ENCODE results near the gene CES2. TPM values are rescaled to one million over a fixed set of nuclear protein-coding genes. Genes with fewer than 3 reads are reported as not detected.
"Not testable (repeated sequence)": the region's sequence is repeated elsewhere in the genome, so short reads cannot be mapped to it uniquely, and the experiment has no call there.

The CES2 gene
- total RNA-seq, 2 experiments from 2014 or later = 25.0 to 28.7 TPM

- POLR2A ChIA-PET = not testable (repeated sequence)
- CTCF ChIA-PET = interaction anchor here (1.0 to 1.1 kb wide), 2 partner anchors 210 to 240 kb away, joined by 3 read pairs; no protein-coding TSS in a partner anchor
Observed at GRCh38 chr16:66944971-66945370, 9.7 kb downstream of the CES2 start.

- ChIA-PET POLR2A (no interaction called here), CTCF (interaction anchor here (1.0 kb wide), 1 partner anchor 239 kb away, joined by 3 read pairs; no protein-coding TSS in a partner anchor)
Observed at GRCh38 chr16:66945939-66946338, 10.6 kb downstream of the CES2 start.

- ChIA-PET POLR2A (no interaction called here), CTCF (interaction anchor here (1.2 kb wide), 1 partner anchor 10 kb away, joined by 3 read pairs; no protein-coding TSS in a partner anchor)
Observed at GRCh38 chr16:66946541-66946940, 11.2 kb downstream of the CES2 start.

- ChIA-PET POLR2A (interaction anchor here (0.7 kb wide), 1 partner anchor 13 kb away, joined by 5 read pairs; no protein-coding TSS in a partner anchor), CTCF (interaction anchor here (0.7 to 1.2 kb wide), 3 partner anchors 9 to 13 kb away, joined by 3 read pairs; partner anchors contain the start of gene CIAO2B)
Observed at GRCh38 chr16:66946974-66947301, 11.6 kb downstream of the CES2 start.

GRCh38 chr16:66947302-66948065 is 12.2 kb downstream of the CES2 start:
- ChIA-PET CTCF (interaction anchor here (0.6 to 1.2 kb wide), 5 partner anchors 9 to 237 kb away, joined by 3 read pairs; partner anchors contain the start of gene CIAO2B), POLR2A (interaction anchor here (0.7 kb wide), 1 partner anchor 14 kb away, joined by 5 read pairs; no protein-coding TSS in a partner anchor)

GRCh38 chr16:66948134-66948836 is 13.0 kb downstream of the CES2 start:
- ChIA-PET CTCF (interaction anchor here (1.1 to 2.2 kb wide), 2 partner anchors 207 to 236 kb away, joined by 3 to 8 read pairs; no protein-coding TSS in a partner anchor), POLR2A (no interaction called here)

- CTCF ChIA-PET = interaction anchor here (2.2 kb wide), 1 partner anchor 206 kb away, joined by 8 read pairs; no protein-coding TSS in a partner anchor
- POLR2A ChIA-PET = no interaction called here
Observed at GRCh38 chr16:66948837-66949225, 13.5 kb downstream of the CES2 start.

- ChIA-PET POLR2A (no interaction called here), CTCF (interaction anchor here (1.1 to 2.2 kb wide), 2 partner anchors 28 to 206 kb away, joined by 3 to 8 read pairs; no protein-coding TSS in a partner anchor)
Observed at GRCh38 chr16:66949472-66949871, 14.2 kb downstream of the CES2 start.

GRCh38 chr16:66950437-66950836 is 15.1 kb downstream of the CES2 start:
- POLR2A ChIA-PET = no interaction called here
- CTCF ChIA-PET = interaction anchor here (0.7 to 2.2 kb wide), 4 partner anchors 11 to 531 kb away, joined by 3 to 8 read pairs (median 5); partner anchors contain the start of gene CES3

GRCh38 chr16:66950971-66951790 is 15.9 kb downstream of the CES2 start:
- POLR2A ChIA-PET = no interaction called here
- CTCF ChIA-PET = interaction anchor here (0.5 to 1.1 kb wide), 4 partner anchors 10 to 1294 kb away, joined by 3 to 6 read pairs (median 4); partner anchors contain the start of genes CES3 and PLA2G15

- POLR2A ChIA-PET = interaction anchor here (0.6 kb wide), 1 partner anchor 60 kb away, joined by 6 read pairs; no protein-coding TSS in a partner anchor
- CTCF ChIA-PET = interaction anchor here (0.9 to 2.6 kb wide), 5 partner anchors 8 to 232 kb away, joined by 4 to 17 read pairs (median 5); partner anchors contain the start of gene CES3
Observed at GRCh38 chr16:66952430-66953110, 17.3 kb downstream of the CES2 start.

- ChIA-PET POLR2A (interaction anchor here (0.6 kb wide), 1 partner anchor 61 kb away, joined by 6 read pairs; no protein-coding TSS in a partner anchor), CTCF (interaction anchor here (0.6 to 2.6 kb wide), 15 partner anchors 7 to 458 kb away, joined by 3 to 17 read pairs (median 4); partner anchors contain the start of genes CBFB, CES3 and PHAF1)
Observed at GRCh38 chr16:66953462-66954096, 18.3 kb downstream of the CES2 start.

GRCh38 chr16:66954097-66954659 is 18.9 kb downstream of the CES2 start:
- CTCF ChIA-PET = interaction anchor here (0.6 to 2.6 kb wide), 16 partner anchors 11 to 457 kb away, joined by 3 to 17 read pairs (median 4); partner anchors contain the start of genes CBFB and PHAF1

GRCh38 chr16:66955363-66956153 is 20.2 kb downstream of the CES2 start:
- CTCF ChIA-PET = interaction anchor here (0.9 to 3.2 kb wide), 4 partner anchors 8 to 199 kb away, joined by 3 to 11 read pairs (median 3); no protein-coding TSS in a partner anchor
- POLR2A ChIA-PET = not testable (repeated sequence)

More at GRCh38 chr16:66954097-66954659, 18.9 kb downstream of the CES2 start:
- POLR2A ChIA-PET = no interaction called here

- POLR2A ChIA-PET = not testable (repeated sequence)
Observed at GRCh38 chr16:66956154-66956457, 20.8 kb downstream of the CES2 start.

More at GRCh38 chr16:66956154-66956457, 20.8 kb downstream of the CES2 start:
- CTCF ChIA-PET = interaction anchor here (0.9 to 3.2 kb wide), 5 partner anchors 9 to 229 kb away, joined by 3 to 11 read pairs (median 3); no protein-coding TSS in a partner anchor

Data from activated CD8-positive, alpha-beta memory T cell treated with anti-CD3 and anti-CD28 coated beads for 36 hours (primary cell).